ENCODE results near the gene CYSRT1. TPM values are rescaled to one million over a fixed set of nuclear protein-coding genes. Genes with fewer than 3 reads are reported as not detected.
"Not testable (repeated sequence)": the region's sequence is repeated elsewhere in the genome, so short reads cannot be mapped to it uniquely, and the experiment has no call there.

Gene CYSRT1
- total RNA-seq, 1 experiment from 2014 or later: 0.21 TPM

DNA sequence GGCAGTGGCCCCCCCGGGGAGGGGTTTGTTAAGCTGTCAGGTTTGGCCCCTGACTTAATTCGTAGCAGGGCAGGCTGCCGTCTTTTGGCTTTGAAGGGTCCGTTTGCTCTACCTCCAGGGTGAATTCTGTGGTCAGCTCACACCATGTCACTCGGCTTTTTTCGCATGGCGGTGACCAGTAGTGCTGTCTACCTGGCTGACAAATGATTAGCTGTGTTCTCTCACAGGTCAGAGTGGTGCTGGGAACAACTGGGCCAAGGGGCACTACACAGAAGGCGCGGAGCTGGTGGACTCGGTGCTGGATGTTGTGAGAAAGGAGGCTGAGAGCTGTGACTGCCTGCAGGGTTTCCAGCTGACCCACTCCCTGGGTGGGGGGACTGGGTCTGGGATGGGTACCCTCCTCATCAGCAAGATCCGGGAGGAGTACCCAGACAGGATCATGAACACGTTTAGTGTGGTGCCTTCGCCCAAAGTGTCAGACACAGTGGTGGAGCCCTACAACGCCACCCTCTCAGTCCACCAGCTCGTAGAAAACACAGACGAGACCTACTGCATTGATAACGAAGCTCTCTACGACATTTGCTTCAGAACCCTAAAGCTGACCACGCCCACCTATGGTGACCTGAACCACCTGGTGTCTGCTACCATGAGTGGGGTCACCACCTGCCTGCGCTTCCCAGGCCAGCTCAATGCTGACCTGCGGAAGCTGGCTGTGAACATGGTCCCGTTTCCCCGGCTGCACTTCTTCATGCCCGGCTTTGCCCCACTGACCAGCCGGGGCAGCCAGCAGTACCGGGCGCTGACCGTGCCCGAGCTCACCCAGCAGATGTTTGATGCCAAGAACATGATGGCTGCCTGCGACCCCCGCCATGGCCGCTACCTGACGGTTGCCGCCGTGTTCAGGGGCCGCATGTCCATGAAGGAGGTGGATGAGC lies 17.6 kb downstream of the CYSRT1 start:
- DNase-seq (ENCODE audit: low read depth, low spot score): no peak
- in situ Hi-C loops (cut with HindIII; ENCODE audit: low pct_unique_long_range_greater_than_20kb, low sequenced_read_pairs): no loop called here

DNA sequence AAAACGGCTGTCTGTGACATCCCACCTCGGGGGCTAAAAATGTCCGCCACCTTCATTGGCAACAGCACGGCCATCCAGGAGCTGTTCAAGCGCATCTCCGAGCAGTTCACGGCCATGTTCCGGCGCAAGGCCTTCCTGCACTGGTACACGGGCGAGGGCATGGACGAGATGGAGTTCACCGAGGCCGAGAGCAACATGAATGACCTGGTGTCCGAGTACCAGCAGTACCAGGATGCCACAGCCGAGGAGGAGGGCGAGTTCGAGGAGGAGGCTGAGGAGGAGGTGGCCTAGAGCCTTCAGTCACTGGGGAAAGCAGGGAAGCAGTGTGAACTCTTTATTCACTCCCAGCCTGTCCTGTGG lies 18.3 kb downstream of the CYSRT1 start:
- not testable (repeated sequence) for DNase-seq (ENCODE audit: low read depth, low spot score)

DNA sequence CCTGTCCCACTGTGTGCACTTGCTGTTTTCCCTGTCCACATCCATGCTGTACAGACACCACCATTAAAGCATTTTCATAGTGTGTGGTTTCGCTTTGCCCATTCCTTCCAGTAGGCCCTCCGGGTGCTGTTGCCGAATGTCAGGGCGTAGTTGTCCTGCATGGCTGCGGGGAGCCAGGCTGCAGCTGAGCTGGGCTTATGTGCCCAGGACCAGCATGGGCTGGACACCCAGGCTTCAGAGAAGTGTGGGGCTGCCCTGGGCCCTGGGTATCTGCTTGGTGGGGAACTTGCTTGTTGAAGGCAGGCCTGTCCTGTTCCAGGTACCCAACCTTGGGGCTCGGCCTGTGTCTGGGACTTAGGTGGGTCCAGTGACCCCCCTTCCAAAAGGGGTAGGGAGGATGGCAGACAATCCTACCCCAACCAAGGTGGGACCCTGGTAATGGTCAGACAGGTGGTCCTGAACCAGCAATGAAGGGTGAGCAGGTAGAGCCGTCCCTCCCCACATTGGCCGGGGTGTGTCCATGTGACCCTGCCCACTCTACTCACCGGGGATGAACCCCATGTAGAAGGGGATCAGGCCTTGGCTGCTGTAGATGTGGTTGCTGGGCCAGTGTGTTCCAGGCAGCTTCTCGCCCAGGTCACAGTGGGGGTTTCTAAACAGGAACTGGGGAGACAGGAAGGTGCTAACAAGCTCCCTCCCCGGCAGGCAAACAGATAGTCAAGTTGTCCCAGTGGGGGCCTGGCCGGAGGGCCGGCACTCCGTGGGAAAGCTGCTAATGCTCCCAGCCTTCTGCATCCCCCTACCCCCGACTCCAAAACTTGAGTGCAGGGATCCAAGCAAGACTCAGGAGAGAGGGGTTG lies 18.9 kb downstream of the CYSRT1 start:
- no peak for DNase-seq (ENCODE audit: low read depth, low spot score)
- in situ Hi-C loops (cut with HindIII; ENCODE audit: low pct_unique_long_range_greater_than_20kb, low sequenced_read_pairs): no loop called here

More for the DNA sequence above, 18.3 kb downstream of the CYSRT1 start:
- in situ Hi-C loops (cut with HindIII; ENCODE audit: low pct_unique_long_range_greater_than_20kb, low sequenced_read_pairs): not testable (repeated sequence)

DNA sequence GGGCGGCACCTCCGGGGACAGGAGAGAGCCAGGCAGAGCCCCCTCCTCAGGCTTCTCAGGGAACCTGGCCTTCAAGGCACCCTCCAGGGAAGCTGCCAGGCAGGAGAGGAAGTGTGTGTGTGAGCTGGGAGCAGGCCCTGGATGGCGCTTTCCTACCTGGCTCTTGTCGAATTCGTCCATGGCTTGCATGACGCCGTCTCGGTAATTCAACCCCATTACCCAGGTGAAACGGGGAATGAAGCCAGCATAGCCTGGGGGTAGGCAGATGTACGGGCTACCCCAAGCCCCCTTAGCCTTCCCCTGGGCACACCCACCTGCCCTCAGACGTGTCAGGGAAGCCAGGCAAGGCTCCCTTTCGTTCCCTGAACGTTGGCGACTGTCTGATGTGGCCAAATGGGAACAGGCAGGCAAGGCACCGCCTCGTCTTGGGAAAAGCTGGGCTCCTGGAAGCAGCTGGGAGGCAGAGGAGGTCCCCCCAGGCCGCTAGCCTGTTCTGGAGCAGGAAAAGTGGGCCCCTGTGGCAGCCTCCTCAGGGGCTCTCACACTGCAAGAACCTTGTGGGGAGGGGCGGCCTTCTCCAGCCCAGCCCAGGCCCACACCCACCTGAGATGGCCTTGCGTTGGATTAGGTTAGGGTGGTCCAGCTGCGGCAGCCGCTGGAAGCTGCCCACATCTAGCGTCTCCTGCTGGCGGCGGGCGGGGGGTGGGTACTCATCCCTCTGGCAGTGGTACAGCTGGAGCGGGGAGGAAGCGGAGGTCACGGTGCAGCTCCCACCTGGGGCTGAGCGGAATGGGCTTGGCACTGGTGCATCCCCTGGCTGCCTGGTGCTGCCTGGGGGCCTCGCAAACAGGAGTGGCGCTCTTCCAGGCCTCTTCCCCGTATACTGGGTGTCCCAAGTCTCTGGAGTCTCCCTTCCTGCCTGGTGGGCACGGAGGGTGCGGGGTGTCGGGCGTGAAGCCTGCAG lies 19.8 kb downstream of the CYSRT1 start:
- in situ Hi-C loops (cut with HindIII; ENCODE audit: low pct_unique_long_range_greater_than_20kb, low sequenced_read_pairs): no loop called here
- no peak for DNase-seq (ENCODE audit: low read depth, low spot score)

DNA sequence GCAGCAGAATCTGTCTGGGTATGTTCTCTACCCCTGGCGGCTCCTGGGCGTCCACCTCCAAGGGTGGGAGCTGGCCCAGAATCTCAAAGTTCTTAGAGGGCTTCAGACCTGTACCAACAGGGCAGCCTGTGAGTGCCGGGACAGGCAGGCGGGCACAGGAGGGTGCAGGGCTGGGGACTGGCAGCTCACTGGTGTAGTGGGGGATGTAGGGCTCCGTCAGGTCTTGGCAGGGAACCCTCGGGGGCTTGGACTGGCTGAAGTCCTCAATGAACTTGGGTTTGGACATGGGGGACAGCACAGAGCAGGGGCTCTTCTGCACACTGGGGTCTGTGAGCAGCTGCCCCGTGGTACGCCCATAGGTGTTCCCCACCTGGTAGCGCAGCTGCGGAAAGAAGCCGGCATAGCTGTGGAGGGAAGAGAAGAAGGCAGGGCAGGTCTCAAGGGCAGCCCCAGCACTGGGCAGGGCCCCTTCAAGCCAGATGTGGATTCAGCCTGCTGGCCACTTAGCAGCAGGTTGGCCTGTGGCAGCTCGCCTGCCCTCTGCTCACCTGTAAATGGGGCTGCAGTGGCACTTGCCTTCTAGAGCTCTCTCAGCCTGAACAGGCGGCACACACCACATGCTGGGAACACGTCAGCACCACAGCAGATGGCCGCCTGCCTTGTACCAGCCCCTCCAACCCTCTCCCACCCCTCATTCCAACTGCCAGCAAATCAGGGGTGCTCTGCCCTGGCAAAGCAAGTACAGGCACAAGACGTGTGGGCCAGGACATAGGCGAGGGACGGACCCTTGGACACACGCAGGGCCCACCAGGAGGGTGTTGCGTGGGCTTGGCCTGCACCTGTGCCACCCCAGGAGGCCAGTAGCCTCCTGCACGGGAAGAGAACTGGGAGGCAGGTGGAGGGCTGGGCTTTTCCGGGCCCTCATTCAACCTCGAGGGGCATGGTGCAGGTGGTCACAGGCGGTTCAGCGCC lies 20.8 kb downstream of the CYSRT1 start:
- DNase-seq (ENCODE audit: low read depth, low spot score): no peak
- in situ Hi-C loops (cut with HindIII; ENCODE audit: low pct_unique_long_range_greater_than_20kb, low sequenced_read_pairs): no loop called here

DNA sequence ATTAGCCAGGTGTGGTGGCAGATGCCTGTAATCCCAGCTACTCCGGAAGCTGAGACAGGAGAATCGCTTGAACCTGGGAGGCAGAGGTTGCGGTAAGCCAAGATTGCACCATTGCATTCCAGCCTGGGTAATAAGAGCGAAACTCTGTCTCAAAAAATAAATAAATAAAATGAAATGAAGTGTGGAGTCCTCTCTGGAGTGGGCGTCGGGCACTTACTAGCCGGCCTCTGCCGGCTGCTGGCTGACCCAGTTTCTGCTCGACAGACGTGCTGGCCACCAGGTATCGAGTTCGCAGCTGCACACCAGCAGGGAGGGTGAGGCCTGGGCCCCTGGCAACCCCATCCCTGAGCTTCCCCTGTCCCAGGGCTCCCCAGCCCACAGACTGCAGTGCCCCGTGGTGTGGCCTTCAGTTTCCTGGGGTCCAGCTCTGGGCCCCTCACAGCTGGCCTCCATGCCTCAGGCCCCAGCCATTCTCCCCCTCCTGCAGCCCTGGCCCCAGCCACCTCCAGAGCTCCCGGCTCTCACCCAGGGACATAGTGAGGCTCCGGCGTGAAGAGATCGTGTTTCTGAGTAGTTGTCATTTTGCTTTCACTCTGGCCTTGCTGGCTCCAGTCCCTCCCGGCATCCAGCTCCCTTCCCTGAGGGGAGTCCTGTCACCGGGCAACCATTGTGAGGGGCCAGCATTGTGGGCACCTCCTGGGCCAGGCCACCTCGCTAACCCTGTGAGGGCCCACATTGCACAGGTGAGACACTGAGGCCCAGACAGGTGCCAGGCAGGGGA lies 22.4 kb downstream of the CYSRT1 start:
- no peak for DNase-seq (ENCODE audit: low read depth, low spot score)
- in situ Hi-C loops (cut with HindIII; ENCODE audit: low pct_unique_long_range_greater_than_20kb, low sequenced_read_pairs): no loop called here

DNA sequence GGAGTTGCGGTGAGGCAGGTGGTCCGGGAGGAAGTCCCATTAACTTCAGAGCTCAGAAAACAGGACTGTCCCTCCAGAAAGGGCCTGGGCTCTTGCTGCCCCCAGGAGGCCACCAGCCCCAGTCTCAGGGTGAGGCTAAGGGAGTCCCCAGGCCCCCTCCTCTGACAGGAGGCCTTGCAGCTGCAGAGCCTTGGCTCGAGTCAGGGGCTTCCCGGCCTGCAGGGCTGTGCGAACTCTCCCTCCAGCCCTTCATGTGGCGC lies 22.9 kb downstream of the CYSRT1 start:
- DNase-seq (ENCODE audit: low read depth, low spot score): no peak
- in situ Hi-C loops (cut with HindIII; ENCODE audit: low pct_unique_long_range_greater_than_20kb, low sequenced_read_pairs): no loop called here

DNA sequence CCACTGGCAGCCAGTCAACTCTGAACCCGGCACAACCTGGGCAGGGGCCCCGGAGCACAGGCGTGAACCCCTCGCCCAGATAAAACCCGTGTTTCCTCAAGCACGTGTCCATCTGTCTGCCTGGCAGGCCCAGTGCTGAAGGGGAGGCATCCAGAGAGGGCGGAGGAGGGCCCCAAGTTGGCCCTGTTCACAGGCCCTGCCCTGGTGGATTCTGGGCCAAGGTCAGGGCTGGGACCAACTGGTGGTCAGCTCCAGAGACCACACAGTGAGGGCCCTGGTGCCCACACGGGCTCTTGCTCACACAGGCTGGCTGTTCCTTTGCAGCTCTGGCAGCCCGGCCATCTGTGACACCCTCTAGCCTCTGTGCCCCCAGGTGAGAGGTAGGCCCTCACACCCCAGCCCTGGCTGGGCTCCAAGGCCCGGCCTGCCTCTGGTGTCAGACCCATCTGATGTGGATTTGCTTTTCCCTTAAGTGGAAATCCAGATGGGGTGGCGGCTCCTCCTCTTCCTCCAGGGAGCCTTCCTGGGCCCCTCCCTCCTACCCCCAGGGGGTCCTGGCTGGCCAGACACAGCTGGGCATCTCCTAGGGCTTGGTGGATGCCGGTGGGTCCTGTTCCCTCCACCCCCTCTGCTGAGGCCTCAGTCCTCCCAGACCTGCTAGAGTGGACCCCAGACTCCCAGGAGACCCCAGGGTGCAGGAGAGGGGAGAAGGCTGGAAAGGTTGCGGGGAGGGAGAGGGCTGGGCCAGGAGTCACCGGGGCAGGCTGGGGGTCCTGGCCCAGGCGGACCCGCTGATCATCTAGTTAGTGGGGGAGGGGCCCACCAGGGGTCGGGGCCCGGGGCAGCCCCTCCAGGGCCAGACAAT lies 25.6 kb downstream of the CYSRT1 start:
- DNase-seq (ENCODE audit: low read depth, low spot score): no peak
- in situ Hi-C loops (cut with HindIII; ENCODE audit: low pct_unique_long_range_greater_than_20kb, low sequenced_read_pairs): no loop called here

DNA sequence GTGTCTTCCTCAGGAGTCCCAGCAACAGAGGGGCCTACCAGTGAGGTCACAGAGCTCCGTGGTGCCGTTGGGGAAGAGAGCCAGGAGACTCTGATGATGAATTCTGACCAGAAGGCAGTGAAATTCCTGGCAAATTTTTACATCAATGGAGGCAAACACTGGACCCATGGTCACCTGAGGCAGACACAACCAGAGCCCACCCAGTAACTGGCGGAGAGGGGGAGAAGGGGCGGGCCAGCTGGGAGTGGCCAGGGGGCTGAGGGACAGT lies 26.2 kb downstream of the CYSRT1 start, which contains the start of gene STPG3:
STPG3 (plus strand) TSS at position 93 of the 268 bp plus-strand sequence; CDS start at position 94, 1 bp downstream.
- in situ Hi-C loops (cut with HindIII; ENCODE audit: low pct_unique_long_range_greater_than_20kb, low sequenced_read_pairs): no loop called here
- DNase-seq (ENCODE audit: low read depth, low spot score): no peak

DNA sequence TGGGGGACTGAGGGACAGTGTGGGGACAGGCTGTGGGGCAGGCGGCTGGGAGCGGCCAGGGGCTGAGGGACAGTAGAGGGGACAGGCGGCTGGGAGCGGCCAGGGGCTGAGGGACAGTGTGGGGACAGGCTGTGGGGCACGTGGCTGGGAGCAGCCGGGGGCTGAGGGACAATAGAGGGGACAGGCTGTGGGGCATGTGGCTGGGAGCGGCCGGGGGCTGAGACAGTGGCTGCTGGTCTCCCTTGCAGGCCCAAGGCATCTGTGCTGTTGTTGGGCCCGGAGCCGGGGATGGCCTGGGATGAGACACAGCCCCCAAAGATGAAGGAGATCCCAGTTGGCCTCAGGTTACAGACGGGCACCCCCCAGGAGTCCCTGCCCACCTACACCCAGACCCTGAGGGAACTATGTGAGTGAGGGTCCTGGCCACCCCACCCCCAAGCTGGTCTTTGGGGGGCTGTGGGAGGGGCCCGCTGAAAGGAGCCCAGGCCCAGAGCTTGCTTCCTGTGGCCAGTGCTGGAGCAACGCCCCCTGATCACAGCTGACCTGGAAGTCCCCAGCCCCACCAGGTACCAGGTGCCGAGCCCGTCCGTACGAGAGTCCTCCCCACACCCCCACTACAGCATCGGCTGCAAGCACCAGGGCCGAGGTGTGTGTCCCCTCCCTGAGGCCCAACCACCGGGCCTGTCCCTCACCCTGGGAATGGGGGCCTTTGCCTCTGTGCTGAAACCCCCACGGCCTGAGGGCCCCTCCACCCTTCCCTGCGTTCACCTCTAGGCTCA lies 26.7 kb downstream of the CYSRT1 start:
- DNase-seq (ENCODE audit: low read depth, low spot score): no peak
- in situ Hi-C loops (cut with HindIII; ENCODE audit: low pct_unique_long_range_greater_than_20kb, low sequenced_read_pairs): no loop called here

DNA sequence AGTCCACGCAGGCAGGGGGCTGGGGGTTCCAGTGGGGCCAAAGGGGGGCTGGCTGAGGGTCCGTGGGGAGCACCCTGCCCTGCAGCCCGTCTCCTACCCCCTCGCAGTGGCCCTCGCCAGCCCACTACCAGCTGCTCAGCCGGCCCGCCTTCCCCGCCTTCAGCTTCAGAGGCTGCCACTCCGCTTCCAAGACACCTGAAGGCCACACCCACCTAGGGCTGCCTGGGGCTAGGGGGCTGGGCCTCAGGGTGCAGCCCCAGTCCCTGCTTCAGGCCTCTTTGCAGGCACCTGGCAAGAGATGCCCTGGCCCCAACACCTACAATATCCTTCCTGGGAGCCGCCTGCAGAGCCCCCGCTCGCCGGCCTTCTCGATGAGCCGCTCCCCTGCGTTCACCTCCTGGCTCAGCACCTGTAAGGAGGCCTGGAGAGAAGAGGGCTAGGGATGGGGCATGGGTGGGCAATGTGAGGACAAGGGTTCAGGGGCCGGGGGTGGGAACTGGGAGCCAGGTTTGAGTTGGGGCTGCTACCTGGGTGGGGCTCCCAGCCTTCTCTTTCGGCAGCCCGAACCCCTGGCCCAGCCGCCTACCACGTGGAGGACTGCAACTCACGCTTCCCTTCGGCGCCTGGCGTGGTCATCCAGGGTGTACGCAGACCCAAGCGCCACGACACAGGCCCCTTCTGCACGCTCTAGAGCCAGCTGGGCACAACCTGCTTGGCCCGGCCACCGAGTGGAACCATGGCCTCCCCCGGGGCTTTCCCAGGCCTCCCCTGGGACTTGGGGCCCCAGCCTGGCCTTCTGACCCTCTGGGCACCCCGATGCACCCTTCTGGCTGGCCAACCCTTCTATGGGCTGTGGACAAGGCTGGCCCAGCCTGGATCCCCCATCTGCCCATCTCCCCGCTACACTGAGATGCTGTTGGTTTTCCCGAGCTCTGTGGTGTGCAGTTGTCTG lies 27.9 kb downstream of the CYSRT1 start:
- in situ Hi-C loops (cut with HindIII; ENCODE audit: low pct_unique_long_range_greater_than_20kb, low sequenced_read_pairs): no loop called here
- DNase-seq (ENCODE audit: low read depth, low spot score): no peak

DNA sequence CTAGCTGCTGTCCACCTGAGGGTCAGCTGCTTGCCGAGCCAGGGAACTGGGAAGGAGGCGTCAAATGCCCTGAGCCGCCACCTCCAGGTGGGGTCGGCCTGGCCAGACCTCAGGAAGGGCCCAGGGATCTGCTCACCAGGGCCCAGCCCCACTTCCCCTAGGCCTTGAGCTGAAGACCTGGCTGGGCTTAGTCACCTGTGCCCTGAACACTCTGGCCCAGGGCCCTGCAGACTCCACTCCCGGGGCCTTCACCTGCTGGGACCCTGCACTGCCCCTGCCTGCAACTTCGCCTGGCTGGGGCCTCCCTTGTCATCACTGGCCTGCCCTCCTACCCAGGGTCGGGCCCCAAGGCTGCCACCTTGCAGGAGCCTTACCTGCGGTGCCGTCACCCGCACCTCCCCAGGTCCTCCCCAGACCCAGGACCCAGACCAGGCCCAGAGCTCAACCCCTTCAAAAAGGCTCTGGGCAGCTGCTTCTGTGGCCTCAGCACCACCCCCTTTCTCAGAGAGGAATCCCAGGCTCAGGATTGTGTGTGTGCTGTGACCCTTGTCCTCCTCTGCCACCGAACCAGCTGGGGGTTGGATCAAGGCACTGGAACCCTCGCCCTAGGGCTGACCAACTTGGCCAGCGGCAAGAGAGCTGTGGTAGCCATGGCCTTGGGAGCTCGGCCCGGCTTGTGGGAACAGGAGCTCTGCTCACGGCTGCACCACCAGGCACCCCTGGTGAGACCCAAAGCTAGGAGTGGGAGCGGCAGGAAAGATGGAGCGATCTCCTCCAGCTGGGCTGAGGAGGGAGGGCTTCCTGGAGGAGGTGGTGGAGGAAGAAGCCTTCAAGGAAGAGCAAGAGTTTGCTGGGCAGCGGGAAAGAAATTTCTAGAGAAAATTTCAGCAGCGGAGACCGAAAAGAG lies 29.0 kb downstream of the CYSRT1 start:
- no peak for DNase-seq (ENCODE audit: low read depth, low spot score)
- in situ Hi-C loops (cut with HindIII; ENCODE audit: low pct_unique_long_range_greater_than_20kb, low sequenced_read_pairs): no loop called here
